HFFc6 (cell line): Measurements from ENCODE around the gene APBA3. TPM values are rescaled to one million over a fixed set of nuclear protein-coding genes. Genes with fewer than 3 reads are reported as not detected.
A peak's percentile ranks its signal among the peaks of the same experiment; 100 is the strongest.
"Not testable (repeated sequence)": the region's sequence is repeated elsewhere in the genome, so short reads cannot be mapped to it uniquely, and the experiment has no call there.

Experiments
- DNase-seq: peaks from one replicate; pipeline ENCODE4 v3.0.0-alpha.2; 2018
- H3K27ac Mint-ChIP-seq: 2 replicates; pipeline ENCODE4 v1.8.0; 2020; ENCODE audit warnings: mild to moderate bottlenecking, mixed read lengths
- H3K27me3 Mint-ChIP-seq: 2 replicates; pipeline ENCODE4 v1.8.0; 2021; ENCODE audit warnings: mild to moderate bottlenecking, moderate library complexity, mixed read lengths; ENCODE audit not compliant: insufficient read depth
- H3K36me3 Mint-ChIP-seq: 2 replicates; pipeline ENCODE4 v1.8.0; 2021; ENCODE audit warnings: low read depth, mixed read lengths
- H3K4me1 Mint-ChIP-seq: 2 replicates; pipeline ENCODE4 v1.8.0; 2020; ENCODE audit warnings: low read depth, mixed read lengths
- H3K4me3 Mint-ChIP-seq: 2 replicates; pipeline ENCODE4 v1.8.0; 2020; ENCODE audit warnings: mild to moderate bottlenecking, moderate library complexity, mixed read lengths
- H3K9me3 Mint-ChIP-seq: 2 replicates; pipeline ENCODE4 v1.8.0; 2020; ENCODE audit warnings: mild to moderate bottlenecking, mixed read lengths
- total RNA-seq, 6 experiments: library from RNA; stranded (reverse); fragmentation: NEBNext Ultra II Directional; extraction: Animal tissue kit (Norgen Biotek cat#: 25700); gene quantifications; 2 replicates in 1 of 6; 3 replicates in 5 of 6; pipeline ENCODE4 v1.2.3, GENCODE V29; 2021
- TF ChIP-seq, protein P1 (sequence below): fragments of 200-600 bp; sonication (generic); IDR thresholded peaks from 2 replicates; pipeline ENCODE4 v1.5.0; 2021; ENCODE audit warnings: antibody characterized with exemption, mild to moderate bottlenecking

APBA3 gene
- total RNA-seq, 6 experiments from 2014 or later, result 9.1 to 13.8 (median 10.4) TPM

DNA sequence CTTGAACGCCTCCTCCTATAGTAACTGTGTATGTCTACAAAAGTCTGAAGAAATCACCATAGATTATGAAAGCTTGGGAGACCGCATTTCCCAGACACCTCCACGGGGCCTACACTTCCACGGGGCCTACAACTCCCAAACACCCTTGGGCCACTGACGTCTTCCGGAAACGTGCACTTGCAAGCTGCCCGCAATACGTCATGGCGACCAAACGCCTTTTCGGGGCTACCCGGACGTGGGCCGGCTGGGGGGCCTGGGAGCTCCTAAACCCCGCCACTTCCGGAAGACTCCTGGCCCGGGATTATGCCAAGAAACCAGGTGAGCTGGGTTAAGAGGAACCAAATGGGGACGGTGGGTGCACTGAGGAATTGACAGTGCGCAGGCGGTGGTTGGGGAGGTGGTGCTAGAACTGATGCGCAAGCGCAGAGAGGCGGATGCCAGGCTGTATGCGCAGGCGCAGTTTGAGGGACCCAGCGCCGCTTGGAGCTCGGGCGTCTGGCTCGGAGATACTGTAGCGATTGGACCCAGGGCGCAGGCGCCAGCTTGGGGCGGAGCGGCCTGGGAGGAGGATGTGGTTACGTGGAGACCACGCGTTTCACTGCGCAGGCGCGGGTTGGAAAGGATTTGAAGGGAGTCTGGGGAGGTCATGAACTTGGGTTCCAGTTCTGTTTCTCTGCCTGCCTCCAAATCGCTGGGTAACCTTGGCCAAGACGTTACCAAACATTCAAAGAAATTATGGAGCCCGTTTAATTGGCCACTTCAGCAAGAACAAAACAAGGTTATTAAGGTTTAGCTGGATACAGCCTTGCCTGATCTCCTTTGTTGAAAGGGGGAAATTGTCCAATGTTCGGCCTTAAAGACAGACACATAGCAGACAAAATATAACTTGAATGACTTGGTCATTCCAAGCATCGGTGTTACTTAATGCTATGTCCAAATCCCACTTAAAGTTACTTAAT, 1.3 kb upstream of the APBA3 start, which contains the start of gene MRPL54:
MRPL54 (plus strand) TSS at position 182 of the 959 bp plus-strand sequence; CDS start at position 201, 19 bp downstream.
- Mint-ChIP-seq H3K36me3 (peaks cover 10% of the 10 kb centered on the region; the same call in 1 of the 2 replicates), H3K27ac (peak within 1 kb of the TSS; percentile 100), H3K4me1 (peaks cover 16% of the 10 kb centered on the region), H3K4me3 (peak within 1 kb of the TSS; percentile 98), H3K9me3 (no peaks in the 10 kb centered on the region), H3K27me3 (peaks cover 1% of the 10 kb centered on the region; the same call in 1 of the 2 replicates)
- peak; percentile 97 for DNase-seq
- TF ChIP-seq, protein P1, sequence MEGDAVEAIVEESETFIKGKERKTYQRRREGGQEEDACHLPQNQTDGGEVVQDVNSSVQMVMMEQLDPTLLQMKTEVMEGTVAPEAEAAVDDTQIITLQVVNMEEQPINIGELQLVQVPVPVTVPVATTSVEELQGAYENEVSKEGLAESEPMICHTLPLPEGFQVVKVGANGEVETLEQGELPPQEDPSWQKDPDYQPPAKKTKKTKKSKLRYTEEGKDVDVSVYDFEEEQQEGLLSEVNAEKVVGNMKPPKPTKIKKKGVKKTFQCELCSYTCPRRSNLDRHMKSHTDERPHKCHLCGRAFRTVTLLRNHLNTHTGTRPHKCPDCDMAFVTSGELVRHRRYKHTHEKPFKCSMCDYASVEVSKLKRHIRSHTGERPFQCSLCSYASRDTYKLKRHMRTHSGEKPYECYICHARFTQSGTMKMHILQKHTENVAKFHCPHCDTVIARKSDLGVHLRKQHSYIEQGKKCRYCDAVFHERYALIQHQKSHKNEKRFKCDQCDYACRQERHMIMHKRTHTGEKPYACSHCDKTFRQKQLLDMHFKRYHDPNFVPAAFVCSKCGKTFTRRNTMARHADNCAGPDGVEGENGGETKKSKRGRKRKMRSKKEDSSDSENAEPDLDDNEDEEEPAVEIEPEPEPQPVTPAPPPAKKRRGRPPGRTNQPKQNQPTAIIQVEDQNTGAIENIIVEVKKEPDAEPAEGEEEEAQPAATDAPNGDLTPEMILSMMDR, result no peak

DNA sequence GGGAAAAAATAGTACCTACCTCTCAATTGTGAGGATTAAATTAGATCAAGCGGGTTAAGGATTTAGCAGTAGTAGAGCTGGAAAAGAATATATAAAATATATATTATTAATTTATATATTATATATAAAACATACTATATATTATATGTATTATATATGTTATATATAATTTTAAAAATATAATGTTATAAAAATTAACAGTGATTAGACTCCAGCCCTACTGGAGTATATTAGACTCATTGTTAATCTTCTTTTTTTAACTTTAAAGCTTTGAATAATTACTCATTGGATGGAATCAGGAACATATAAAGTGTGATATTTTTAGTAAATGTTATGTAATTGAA, 610 bp upstream of the APBA3 start:
- TF ChIP-seq, protein P1, result no peak
- Mint-ChIP-seq H3K9me3 (no peaks in the 10 kb centered on the region), H3K4me1 (peaks cover 16% of the 10 kb centered on the region), H3K4me3 (peak overlapping the region; percentile 98), H3K27me3 (peaks cover 1% of the 10 kb centered on the region; the same call in 1 of the 2 replicates), H3K27ac (peak overlapping the region; percentile 100), H3K36me3 (peaks cover 10% of the 10 kb centered on the region; the same call in 1 of the 2 replicates)
- no peak for DNase-seq

DNA sequence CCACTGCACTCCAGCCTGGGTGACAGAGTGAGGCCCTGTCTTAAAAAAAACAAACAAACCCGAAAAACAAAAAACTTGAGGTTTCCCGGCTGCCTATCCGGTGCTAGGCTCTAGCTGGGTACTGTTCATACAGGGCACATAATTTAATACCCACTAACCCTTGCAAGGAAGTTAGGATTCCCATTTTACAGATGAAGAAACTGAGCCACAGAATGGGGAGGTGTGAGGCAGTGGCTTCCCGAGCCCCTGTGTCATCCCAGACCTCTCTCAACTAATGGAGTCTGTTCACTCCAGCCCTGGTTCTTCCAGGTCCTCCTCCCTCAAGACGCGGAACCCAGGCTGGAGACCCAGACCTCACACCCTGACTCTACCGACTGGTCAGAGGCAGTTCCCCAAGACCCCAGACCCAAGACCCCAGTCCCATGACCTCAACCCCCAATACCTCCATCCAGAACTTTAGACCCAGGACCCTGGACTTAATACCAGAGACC, 576 bp downstream of the APBA3 start:
- Mint-ChIP-seq H3K4me3 (peak overlapping the region; percentile 98), H3K9me3 (no peaks in the 10 kb centered on the region), H3K27ac (peak overlapping the region; percentile 100), H3K27me3 (peaks cover 1% of the 10 kb centered on the region; the same call in 1 of the 2 replicates), H3K4me1 (peaks cover 16% of the 10 kb centered on the region), H3K36me3 (peaks cover 6% of the 10 kb centered on the region; the same call in 1 of the 2 replicates)
- TF ChIP-seq, protein P1, result no peak
- no peak for DNase-seq

DNA sequence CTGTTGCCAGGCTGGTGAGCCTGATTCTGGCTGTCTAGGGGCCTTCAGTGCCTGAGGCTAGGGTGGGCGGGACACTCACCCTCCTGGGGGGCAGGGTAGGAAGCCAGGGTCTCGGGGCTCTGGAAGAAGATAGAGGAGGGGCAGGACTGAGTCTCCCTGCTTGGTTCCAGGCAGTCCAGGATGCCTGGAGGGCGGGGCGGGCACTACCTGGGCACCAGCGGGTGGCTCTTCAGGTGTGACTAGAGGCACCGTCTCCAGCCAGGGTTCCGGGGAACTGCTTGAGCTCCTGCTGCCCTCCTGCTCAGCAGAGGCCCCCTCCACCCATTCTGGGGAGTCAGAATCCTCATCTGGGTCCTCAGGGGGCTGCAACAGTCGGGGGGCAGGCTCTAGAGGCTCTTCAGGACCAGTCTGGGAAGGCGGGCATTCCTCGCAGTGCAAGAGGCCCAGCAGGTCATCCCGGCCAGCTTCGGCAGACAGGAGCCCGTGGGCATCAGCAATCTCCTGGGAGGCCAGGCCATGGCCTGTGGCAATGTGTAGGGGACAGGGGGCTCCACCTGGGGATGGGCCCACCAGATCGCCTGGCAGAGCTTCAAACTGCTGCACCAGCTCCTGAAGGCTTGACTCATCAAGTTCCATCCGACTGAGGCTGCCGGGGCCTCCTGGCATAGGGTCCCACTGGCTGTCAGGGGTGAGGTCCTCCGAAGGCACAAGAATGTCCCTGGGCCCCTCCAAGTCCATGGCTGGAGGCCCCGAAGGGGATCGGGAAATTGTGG, 1.8 kb downstream of the APBA3 start:
- Mint-ChIP-seq H3K36me3 (peaks cover 6% of the 10 kb centered on the region; the same call in 1 of the 2 replicates), H3K9me3 (no peaks in the 10 kb centered on the region), H3K4me1 (peaks cover 16% of the 10 kb centered on the region), H3K27me3 (peaks cover 1% of the 10 kb centered on the region; the same call in 1 of the 2 replicates), H3K27ac (no peak overlapping the region), H3K4me3 (peak overlapping the region; percentile 98)
- no peak for DNase-seq
- TF ChIP-seq, protein P1, result no peak

DNA sequence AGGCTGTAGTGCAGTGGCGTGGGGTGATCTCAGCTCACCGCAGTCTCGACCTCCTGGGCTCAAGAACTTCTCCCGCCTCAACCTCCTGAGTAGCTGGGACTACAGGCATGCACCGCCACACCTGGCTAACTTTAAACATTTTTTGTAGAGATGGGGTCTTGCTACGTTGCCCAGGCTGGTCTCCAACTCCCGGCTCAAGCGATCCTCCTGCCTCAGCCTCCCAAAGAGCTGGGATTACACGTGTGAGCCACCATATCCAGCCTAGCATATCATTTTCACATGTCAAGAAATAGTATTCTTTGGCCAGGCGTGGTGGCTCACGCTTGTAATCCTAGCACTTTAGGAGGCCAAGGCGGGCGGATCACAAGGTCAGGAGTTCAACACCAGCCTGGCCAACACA, 3.2 kb downstream of the APBA3 start:
- not testable (repeated sequence) for H3K4me3 Mint-ChIP-seq, H3K36me3 Mint-ChIP-seq, DNase-seq, H3K9me3 Mint-ChIP-seq, H3K27ac Mint-ChIP-seq, H3K27me3 Mint-ChIP-seq
- peaks cover 14% of the 10 kb centered on the region for H3K4me1 Mint-ChIP-seq

DNA sequence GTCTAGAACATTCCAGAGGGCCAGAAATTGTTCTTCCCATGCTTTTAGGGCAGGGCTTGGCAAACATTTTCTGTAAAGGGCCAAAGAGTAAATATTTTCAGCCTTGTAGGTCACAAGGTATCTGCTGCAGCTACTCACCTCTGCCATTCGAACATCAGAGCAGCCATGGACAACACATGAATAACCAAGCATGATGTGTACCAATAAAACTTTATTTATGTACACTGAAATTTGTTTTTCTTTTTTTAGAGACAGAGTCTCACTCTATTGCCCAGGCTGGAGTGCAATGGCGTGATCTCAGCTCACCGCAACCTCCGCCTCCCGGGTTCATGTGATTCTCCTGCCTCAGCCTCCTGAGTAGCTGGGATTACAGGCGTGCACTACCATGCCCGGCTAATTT, 3.8 kb downstream of the APBA3 start:
- not testable (repeated sequence) for H3K36me3 Mint-ChIP-seq, DNase-seq, H3K27me3 Mint-ChIP-seq, H3K9me3 Mint-ChIP-seq, H3K27ac Mint-ChIP-seq, H3K4me3 Mint-ChIP-seq, H3K4me1 Mint-ChIP-seq
